ENCODE results near the gene WWOX. TPM values are rescaled to one million over a fixed set of nuclear protein-coding genes. Genes with fewer than 3 reads are reported as not detected.
"Not testable (repeated sequence)": the region's sequence is repeated elsewhere in the genome, so short reads cannot be mapped to it uniquely, and the experiment has no call there.

Gene WWOX
- total RNA-seq, 2 donors from 2014 or later, result 23.0 to 31.7 TPM

GRCh38 chr16:78592111-78592510, 492.7 kb downstream of the WWOX start:
- DNase-seq (ENCODE audit: low spot score) (no peak), ATAC-seq (no peak)
- no peaks in the 10 kb centered on the region for H3K27me3 Mint-ChIP-seq
- H3K4me1 Mint-ChIP-seq (ENCODE audit: low read depth in 2 of 2), result no peaks in the 10 kb centered on the region
- no peaks in the 10 kb centered on the region for H3K9me3 Mint-ChIP-seq
- no peak overlapping the region for H3K4me3 Mint-ChIP-seq
- H3K36me3 Mint-ChIP-seq, result no peaks in the 10 kb centered on the region
- H3K27ac Mint-ChIP-seq, result no peak overlapping the region

- Mint-ChIP-seq H3K36me3 (no peaks in the 10 kb centered on the region), H3K4me1 (ENCODE audit: low read depth in 2 of 2) (no peaks in the 10 kb centered on the region), H3K27me3 (no peaks in the 10 kb centered on the region), H3K4me3 (no peak overlapping the region), H3K27ac (no peak overlapping the region), H3K9me3 (no peaks in the 10 kb centered on the region)
- DNase-seq (ENCODE audit: low spot score), result no peak
- ATAC-seq, result no peak
Observed at GRCh38 chr16:78593352-78593751, 493.9 kb downstream of the WWOX start.

- no peaks in the 10 kb centered on the region for H3K9me3 Mint-ChIP-seq
- H3K27me3 Mint-ChIP-seq, result no peaks in the 10 kb centered on the region
- H3K4me3 Mint-ChIP-seq, result no peak overlapping the region
- H3K27ac Mint-ChIP-seq, result no peak overlapping the region
- no peaks in the 10 kb centered on the region for H3K4me1 Mint-ChIP-seq (ENCODE audit: low read depth in 2 of 2)
- ATAC-seq (no peak), DNase-seq (ENCODE audit: low spot score) (no peak)
- H3K36me3 Mint-ChIP-seq, result no peaks in the 10 kb centered on the region
Observed at GRCh38 chr16:78594191-78594590, 494.7 kb downstream of the WWOX start.

GRCh38 chr16:78596348-78596995, 497.0 kb downstream of the WWOX start:
- Mint-ChIP-seq H3K9me3 (no peaks in the 10 kb centered on the region), H3K4me1 (ENCODE audit: low read depth in 2 of 2) (no peaks in the 10 kb centered on the region), H3K4me3 (no peak overlapping the region), H3K27me3 (no peaks in the 10 kb centered on the region), H3K36me3 (no peaks in the 10 kb centered on the region), H3K27ac (no peak overlapping the region)
- ATAC-seq (no peak), DNase-seq (ENCODE audit: low spot score) (no peak)

- H3K4me3 Mint-ChIP-seq, result no peak overlapping the region
- no peaks in the 10 kb centered on the region for H3K9me3 Mint-ChIP-seq
- no peaks in the 10 kb centered on the region for H3K27me3 Mint-ChIP-seq
- H3K4me1 Mint-ChIP-seq (ENCODE audit: low read depth in 2 of 2), result no peaks in the 10 kb centered on the region
- ATAC-seq (no peak), DNase-seq (ENCODE audit: low spot score) (no peak)
- no peaks in the 10 kb centered on the region for H3K36me3 Mint-ChIP-seq
- no peak overlapping the region for H3K27ac Mint-ChIP-seq
Observed at GRCh38 chr16:78596996-78597422, 497.6 kb downstream of the WWOX start.

- DNase-seq (ENCODE audit: low spot score), result no peak
- Mint-ChIP-seq H3K36me3 (no peaks in the 10 kb centered on the region), H3K27me3 (no peaks in the 10 kb centered on the region), H3K27ac (no peak overlapping the region), H3K4me3 (no peak overlapping the region), H3K9me3 (no peaks in the 10 kb centered on the region), H3K4me1 (ENCODE audit: low read depth in 2 of 2) (no peaks in the 10 kb centered on the region)
- no peak for ATAC-seq
Observed at GRCh38 chr16:78597809-78598570, 498.5 kb downstream of the WWOX start.

- Mint-ChIP-seq H3K4me1 (ENCODE audit: low read depth in 2 of 2) (no peaks in the 10 kb centered on the region), H3K27ac (no peak overlapping the region), H3K4me3 (no peak overlapping the region), H3K27me3 (no peaks in the 10 kb centered on the region), H3K36me3 (no peaks in the 10 kb centered on the region), H3K9me3 (no peaks in the 10 kb centered on the region)
- no peak for ATAC-seq
- no peak for DNase-seq (ENCODE audit: low spot score)
Observed at GRCh38 chr16:78599271-78599670, 499.8 kb downstream of the WWOX start.

GRCh38 chr16:78604423-78605062, 505.1 kb downstream of the WWOX start:
- H3K27me3 Mint-ChIP-seq; H3K36me3 Mint-ChIP-seq; H3K9me3 Mint-ChIP-seq; H3K4me1 Mint-ChIP-seq (ENCODE audit: low read depth in 2 of 2); H3K27ac Mint-ChIP-seq; H3K4me3 Mint-ChIP-seq; ATAC-seq; DNase-seq (ENCODE audit: low spot score): not testable (repeated sequence)

- no peak overlapping the region for H3K27ac Mint-ChIP-seq
- no peak overlapping the region for H3K4me3 Mint-ChIP-seq
- no peaks in the 10 kb centered on the region for H3K36me3 Mint-ChIP-seq
- DNase-seq (ENCODE audit: low spot score), result no peak
- H3K9me3 Mint-ChIP-seq, result no peaks in the 10 kb centered on the region
- no peaks in the 10 kb centered on the region for H3K27me3 Mint-ChIP-seq
- no peak for ATAC-seq
- no peaks in the 10 kb centered on the region for H3K4me1 Mint-ChIP-seq (ENCODE audit: low read depth in 2 of 2)
Observed at GRCh38 chr16:78605548-78606101, 506.2 kb downstream of the WWOX start.

- Mint-ChIP-seq H3K27ac (no peak overlapping the region), H3K4me1 (ENCODE audit: low read depth in 2 of 2) (no peaks in the 10 kb centered on the region), H3K4me3 (no peak overlapping the region), H3K27me3 (no peaks in the 10 kb centered on the region), H3K36me3 (no peaks in the 10 kb centered on the region), H3K9me3 (no peaks in the 10 kb centered on the region)
- no peak for DNase-seq (ENCODE audit: low spot score)
- ATAC-seq, result no peak
Observed at GRCh38 chr16:78606545-78606944, 507.1 kb downstream of the WWOX start.

- Mint-ChIP-seq H3K27me3 (no peaks in the 10 kb centered on the region), H3K4me1 (ENCODE audit: low read depth in 2 of 2) (no peaks in the 10 kb centered on the region), H3K4me3 (no peak overlapping the region), H3K9me3 (no peaks in the 10 kb centered on the region), H3K36me3 (no peaks in the 10 kb centered on the region), H3K27ac (no peak overlapping the region)
- DNase-seq (ENCODE audit: low spot score) (no peak), ATAC-seq (no peak)
Observed at GRCh38 chr16:78607022-78607421, 507.6 kb downstream of the WWOX start.

GRCh38 chr16:78607465-78607864, 508.0 kb downstream of the WWOX start:
- ATAC-seq, result no peak
- no peak overlapping the region for H3K27ac Mint-ChIP-seq
- no peaks in the 10 kb centered on the region for H3K27me3 Mint-ChIP-seq
- H3K4me1 Mint-ChIP-seq (ENCODE audit: low read depth in 2 of 2), result no peaks in the 10 kb centered on the region
- no peaks in the 10 kb centered on the region for H3K36me3 Mint-ChIP-seq
- H3K4me3 Mint-ChIP-seq, result no peak overlapping the region
- H3K9me3 Mint-ChIP-seq, result no peaks in the 10 kb centered on the region
- DNase-seq (ENCODE audit: low spot score), result no peak

- H3K27ac Mint-ChIP-seq, result no peak overlapping the region
- no peaks in the 10 kb centered on the region for H3K9me3 Mint-ChIP-seq
- no peaks in the 10 kb centered on the region for H3K27me3 Mint-ChIP-seq
- no peaks in the 10 kb centered on the region for H3K36me3 Mint-ChIP-seq
- H3K4me3 Mint-ChIP-seq, result no peak overlapping the region
- no peaks in the 10 kb centered on the region for H3K4me1 Mint-ChIP-seq (ENCODE audit: low read depth in 2 of 2)
- no peak for ATAC-seq
- no peak for DNase-seq (ENCODE audit: low spot score)
Observed at GRCh38 chr16:78608305-78608776, 508.9 kb downstream of the WWOX start.
